NCI-H1092 treated with DMSO at 0.1 percent for 48 hours (cell line): ENCODE data around the gene CHCHD3.
A peak's percentile ranks its signal among the peaks of the same experiment; 100 is the strongest.

Source experiments
- DNase-seq: peaks from one replicate; lab custom pipeline; 2025; lab: John Stamatoyannopoulos, UW

CHCHD3 gene

DNA sequence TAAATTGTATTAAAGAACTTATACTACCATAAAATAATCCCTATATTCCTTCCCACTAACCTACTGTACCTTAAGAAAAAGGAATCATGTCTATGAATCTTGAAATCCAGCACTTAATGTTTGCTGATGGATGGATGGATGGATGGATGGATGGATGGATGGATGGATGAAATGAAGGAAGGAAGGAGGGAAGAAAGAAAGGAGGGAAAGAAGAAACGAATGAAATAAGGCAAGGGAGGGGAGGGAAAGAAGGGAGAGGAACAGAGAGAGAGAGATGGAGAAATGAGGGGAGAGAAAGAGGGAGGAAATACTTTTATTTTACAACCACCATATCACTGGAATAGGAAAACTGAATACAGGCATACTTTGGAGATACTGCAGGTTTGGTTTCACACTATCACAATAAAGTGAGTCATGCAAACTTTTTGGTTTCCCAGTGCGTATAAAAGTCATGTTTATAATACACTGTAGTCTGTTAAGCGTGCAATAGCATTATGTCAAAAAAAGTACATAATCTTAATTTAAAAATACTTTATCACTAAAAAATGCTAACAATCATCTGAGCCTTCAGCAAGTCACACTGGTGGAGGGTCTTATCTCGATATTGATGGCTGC, 219.8 kb downstream of the CHCHD3 start:
- DNase-seq = no peak

DNA sequence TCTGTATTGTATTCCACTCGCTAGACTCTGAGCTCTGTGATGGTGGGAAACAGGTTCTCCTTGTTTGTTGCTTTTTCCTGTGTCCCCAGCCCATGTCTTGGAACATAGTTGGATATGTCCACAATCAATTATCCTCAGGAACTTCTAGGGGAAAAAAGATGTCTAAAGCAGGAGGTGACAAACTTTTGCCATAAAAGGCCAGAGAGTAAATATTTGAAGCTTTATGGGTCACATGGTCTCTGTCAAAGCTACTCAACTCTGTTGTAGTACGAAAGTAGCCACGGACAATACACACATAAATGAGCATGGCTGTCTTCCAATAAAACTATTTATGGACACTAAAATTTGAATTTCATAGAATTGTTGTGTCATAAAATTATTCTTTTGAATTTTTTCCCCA, 220.5 kb downstream of the CHCHD3 start:
- no peak for DNase-seq

DNA sequence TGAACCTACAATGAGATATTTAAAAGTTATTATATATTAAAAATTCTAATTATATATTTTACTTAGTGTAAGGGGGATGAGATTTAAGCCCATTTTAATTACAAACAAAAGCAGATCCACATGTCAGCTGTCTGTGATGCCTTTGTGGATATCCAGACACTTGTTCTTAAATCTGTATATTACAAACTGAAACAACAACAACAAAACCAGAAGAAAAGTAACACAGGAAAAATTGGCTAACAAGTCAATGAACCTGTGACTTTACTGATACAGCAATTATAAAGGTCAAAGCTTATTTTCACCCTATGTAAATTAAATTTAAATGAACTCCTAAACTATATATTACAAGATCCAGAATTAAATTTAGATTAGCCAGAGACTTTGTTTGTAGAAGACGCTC, 222.7 kb downstream of the CHCHD3 start:
- no peak for DNase-seq

DNA sequence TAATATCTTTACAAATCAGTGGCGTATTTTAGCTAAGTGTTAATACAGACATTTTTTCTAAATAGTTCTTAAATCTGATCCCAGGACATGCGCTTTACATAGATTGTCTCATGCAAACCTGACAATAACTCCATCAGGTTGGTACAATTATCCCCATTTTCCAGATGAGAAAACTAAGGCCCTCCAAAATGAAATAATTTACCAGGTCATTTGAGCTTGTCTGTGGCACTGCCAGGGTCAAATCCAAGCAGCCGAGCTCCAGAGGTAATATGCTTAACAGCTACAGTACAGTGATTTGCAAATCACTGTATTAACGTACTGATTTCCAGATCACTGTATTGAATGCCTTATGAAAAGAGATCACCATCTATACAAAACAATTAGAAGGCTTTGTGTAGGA, 223.1 kb downstream of the CHCHD3 start:
- DNase-seq = no peak

DNA sequence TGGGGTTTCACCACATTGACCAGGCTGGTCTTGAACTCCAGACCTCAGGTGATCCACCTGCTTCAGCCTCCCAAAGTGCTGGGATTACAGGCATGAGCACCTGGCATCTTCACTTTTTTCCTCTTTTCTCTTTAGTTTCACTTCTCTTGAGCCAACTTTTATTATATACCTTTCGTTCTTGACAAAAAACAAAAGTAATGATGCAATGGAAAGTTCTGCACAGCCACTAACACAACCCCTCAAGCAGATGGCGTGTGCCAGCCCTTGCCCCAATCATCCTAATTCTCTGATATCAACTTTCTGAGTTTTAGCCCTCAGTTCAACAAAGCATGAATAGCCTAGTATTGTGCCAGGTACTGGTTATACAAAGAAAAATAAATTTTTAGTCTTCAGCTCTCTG, 223.6 kb downstream of the CHCHD3 start:
- DNase-seq = no peak

DNA sequence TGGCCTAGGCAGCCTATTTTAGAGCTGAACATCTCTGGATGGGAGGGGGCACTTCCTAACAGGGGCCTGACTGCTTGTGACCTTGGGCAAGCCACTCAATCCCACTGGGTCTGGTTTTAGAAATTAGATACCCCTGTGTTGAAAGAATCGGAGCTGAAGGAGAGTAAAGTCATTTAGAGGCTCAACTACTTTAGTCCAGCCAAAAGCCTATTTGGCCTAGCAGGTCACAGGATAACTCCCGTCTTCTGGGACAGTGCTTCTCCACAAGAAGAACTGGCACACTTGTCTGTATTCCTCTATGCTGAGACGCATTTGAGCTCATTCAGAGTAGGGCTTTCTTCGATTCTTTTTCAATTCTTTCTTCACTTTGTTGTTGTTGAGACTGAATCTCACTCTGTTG, 224.2 kb downstream of the CHCHD3 start:
- DNase-seq = no peak

DNA sequence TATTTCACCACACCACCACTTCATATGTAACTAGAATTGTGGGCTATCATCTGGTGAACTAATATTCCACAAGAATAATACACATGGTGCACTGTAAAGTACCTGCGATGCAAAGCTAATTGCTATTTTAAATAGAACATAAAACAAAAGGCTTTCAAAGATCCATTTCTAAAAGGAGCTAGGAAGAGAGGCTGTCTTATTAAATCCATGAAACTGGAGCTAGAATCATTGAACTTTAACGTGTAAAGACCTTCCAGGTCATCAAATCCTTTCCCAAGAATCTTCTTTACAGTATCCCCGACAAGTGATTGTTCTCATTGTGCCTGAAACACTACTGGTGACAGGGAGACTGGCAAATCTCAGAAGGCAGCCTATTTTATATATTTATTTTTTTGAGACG, 224.9 kb downstream of the CHCHD3 start:
- no peak for DNase-seq

DNA sequence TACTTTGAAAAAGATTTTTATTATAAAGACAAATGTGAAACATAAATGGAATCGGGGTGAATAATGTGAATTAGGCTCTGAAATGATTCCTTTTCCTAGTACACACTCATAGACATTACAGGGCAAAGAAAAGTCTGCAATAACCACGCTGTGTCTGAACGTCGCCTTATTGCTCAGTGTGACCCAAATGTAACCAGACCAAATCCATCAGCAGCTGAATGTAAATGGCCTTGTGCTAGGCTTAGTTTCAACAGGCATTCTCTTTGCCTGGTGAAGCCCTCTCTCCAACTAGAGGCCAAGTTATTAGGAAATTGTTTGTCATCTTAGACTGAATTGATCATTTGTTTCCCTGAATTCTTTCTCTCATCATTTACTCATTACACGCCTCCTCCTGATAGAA, 225.5 kb downstream of the CHCHD3 start:
- DNase-seq = no peak

DNA sequence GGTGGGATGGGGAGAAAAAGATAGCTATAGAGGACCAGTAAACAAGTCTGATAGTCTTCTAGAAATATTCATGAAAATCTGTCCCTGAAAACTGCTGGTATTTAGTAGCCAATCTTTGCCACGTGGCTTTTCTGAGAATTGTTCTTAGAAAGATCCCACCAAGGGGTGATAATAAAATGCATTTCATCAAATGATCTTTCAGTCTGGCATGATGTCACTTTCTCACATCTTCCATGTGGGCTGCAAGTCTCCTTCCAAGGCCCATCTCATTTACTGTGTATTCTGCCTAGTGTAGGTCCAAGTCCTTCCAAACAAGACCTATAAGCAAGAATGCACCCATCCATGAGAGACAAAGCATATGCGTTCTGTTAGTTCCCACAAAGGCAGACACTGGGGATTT, 226.0 kb downstream of the CHCHD3 start:
- DNase-seq = no peak

DNA sequence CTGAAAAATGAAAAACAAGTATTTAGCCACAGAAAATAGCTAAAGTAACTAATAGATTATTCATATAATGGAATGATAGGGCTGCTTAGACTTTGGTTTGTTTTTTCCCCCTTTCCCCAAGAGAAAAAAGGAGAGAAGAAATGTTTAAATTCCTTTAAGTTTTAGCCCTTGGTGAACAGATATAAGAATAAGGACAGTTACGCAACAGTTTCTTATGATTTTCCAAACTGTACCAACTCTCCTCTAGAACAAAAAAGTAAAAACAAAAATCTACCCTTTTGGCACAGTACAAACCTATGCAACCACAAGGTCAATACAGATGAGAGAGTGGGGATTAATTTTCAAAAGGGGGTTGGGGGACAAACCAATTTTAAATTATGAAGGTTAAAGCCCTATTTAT, 227.7 kb downstream of the CHCHD3 start:
- DNase-seq = no peak

DNA sequence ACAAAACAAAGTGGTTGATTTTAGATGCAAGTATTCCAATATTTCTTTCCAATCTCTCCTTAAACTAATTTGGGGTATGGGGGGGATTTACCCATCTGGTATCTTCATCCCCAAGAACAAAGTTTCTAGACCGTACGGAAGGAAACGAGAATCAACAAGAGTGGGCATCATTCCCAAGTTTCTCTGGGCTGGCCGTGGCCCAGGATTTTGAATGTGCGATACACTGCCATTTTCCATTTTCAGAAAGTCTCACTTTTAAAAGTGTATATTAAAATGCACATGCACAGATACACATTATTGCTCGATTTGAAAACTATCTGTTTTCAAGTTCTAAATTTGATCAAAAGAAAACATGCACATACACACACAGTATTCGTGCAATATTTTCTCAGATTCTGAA, 234.5 kb downstream of the CHCHD3 start:
- DNase-seq = no peak

DNA sequence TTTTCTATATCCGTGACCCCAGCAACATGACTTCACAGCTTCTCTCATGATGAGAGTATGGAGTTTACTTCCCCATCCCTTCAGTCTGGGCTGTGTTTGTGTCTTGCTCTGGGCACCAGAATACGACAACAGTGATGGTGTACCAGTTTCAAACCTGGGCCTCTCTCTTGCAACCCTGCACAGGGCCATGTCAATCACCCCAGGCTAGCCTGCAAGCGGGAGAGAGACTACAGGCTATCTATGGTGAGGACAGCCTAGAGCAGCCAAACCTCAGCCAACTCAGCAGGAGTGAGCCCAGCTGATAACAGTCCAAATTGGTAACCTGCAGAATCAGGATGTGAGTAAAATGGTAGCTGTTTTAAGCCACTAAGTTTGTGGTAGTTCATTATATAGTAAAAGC, 235.8 kb downstream of the CHCHD3 start:
- DNase-seq = no peak

DNA sequence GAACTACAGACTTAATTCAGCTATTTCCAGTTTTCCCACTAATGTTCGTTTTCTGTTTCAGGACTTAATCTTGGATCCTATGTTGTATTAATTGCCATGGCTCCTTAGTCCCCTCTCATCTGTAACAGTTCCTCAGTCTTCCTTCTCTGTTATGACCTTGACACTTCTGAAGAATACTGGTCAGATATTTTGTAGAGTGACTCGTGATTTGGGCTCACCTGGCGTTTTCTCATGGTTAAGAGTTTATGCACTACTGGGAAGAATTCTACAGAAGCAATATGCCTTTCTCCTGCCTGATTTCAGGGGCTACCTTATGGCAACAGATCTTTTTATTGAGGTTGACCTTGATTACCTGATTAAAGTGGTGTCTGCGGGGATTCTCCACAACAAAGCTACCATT, 239.4 kb downstream of the CHCHD3 start:
- no peak for DNase-seq

DNA sequence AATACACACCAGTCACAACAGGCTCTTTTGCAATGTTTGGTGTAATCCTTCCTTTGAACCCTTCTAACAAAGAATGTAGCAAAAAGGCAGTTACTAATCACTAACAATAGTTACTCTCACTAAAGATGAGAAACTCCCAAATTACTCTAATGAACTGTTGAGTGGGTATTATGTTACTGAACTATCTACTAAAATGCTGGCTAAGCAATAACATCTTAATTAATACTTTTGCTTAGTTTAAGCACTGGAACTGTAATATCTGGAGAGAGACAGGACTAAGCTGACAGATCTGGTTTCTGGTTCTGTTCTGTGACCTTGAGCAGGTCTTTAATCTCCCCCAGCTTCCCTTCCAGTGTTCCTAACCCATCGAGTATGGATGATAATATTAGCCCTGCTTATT, 241.7 kb downstream of the CHCHD3 start:
- no peak for DNase-seq

DNA sequence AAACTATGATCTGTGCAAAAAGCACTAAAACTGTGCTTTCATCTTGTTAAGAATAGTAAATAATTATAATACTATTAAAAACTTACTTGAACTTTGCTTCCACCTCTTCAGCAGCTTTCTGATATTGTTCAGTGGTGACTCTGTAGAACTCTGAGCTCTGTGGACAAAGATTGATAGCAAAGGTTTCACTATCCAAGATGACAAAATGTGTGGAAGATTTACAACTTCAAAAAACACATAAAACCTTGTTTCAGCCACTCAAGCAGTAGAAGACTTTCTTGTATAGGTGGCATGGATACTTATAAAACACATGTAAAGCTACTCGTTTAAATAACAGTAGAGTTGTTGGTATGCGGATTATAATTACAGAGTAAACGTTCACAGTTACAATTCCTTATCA, 243.6 kb downstream of the CHCHD3 start:
- DNase-seq = no peak

DNA sequence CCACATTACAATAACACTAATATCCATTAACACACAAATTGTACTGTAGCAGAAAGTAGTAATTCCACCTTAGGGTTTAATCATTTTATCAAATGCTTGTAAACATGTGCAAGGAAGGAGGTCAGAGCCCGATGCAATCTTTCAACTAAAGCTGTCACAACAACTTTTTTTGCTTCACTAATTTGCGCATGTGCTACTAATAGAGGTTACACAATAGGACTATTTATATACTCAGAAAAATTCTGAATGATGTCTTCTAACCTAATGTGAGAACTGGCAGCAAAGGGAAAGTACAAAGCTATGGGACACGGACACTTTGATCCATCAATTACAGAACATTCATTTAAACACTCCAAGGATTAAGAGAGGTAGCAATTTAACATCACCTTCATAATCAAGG, 244.4 kb downstream of the CHCHD3 start:
- no peak for DNase-seq

DNA sequence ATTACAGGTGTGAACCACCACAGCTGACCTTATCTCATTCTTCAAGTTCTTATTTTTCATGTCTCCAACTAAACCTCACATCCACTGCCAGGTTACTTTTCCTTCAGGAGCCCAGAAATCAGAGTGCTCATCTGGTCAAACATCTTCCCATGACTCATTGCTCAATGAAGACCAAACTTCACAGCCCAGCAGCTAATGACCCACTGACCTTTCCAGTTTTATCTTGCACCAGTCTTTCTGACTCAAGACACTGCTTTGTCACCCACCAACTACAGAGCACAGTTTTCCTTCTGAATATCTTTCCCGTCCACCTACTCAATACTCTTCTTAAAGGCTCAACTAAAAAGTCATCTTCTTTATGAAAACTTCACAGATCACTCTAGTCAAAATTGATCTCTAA, 245.1 kb downstream of the CHCHD3 start:
- no peak for DNase-seq

DNA sequence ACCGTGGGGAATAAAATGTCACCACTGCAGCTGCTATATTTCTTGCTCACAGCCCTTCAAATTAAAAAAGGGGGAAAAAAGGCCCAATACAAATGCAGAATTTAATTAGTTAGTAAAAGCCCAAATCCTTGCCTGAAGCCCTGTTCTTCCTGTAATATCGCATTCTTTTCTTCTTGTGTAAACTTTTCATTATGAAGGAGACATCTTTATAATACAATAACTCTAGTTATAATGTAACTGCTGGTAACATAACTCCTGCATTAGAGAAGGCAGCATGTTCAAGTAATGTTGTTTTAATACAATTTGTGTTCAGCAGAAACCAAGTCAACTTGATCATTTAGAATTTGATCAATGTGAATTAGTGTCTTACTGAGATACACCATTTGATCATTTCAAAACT, 250.9 kb downstream of the CHCHD3 start:
- DNase-seq = no peak

DNA sequence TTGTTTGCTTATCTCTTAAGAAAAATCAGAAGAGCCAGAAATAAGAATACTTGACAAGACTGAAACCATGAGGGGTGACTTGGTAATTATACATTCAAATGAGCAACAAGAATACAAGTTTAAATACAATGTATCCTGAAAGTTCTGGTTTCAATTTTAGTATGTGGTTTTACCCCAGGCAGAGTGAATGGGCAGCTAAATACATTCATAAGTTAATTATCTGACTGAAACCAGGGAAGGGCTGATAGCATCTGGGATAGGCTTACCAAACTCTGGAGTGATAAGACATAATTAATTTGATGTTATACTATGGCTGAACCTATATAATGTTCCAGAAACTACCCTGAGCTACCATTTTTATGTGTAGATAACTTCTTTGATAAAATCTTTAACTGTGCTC, 253.4 kb downstream of the CHCHD3 start:
- no peak for DNase-seq

DNA sequence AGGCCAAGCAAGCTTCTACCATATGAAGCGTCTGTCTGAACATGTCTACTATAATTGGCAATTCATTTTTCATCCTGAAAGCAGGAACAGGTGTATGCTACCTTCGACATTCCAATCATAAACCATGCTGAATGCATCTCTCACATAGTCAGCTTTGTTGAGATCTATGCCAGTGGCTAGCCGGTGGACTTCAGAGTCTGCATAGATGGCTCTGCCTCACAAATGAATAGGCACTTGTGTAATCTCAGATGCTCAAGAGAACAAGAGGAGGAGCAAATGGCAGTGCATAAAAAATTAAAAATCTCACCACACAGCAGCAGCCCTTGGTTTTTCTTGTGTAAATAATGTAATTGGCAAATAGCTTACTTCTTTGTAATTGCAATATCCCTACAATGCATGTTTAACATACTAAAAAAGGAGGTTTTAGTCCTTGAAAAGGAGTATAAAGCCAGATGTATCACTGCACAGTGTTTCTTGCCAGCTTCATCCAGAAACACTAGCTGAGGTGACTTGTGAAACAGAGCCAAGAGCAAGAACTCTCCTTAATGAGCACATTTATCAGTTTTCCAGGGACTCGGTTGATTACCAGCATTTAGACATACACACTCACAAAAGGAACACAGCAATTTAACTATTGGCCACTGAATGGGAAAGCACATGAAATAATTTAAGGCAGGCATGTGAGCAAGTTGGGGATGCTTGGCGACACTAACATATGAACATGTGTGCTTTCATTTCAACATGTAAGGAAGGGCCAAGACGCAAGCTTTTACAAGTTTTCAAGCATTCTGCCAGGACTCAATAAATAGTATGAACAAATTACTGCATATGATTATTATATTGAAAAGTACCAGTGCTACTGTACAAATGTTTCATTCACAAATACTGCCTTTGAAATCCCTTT, 255.7 kb downstream of the CHCHD3 start:
- peak; percentile 8 for DNase-seq

DNA sequence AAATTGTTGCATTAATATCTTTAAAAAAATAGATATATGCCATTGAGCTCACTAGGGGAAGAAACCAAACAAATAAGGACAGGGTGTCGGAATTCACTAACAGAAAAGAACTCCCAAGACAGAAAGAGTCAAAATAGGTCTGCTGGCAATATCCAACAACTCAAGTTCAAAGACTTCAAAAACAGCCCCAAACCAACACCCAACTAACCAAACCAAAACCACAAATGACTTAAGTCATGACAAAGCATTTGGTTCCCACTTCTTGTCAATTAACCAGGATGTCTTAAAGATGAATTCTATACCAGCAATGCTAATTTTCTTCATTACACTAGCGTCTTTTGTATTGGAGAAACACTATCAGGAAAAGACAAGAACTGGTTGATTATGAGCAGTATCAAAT, 256.7 kb downstream of the CHCHD3 start:
- DNase-seq = no peak

DNA sequence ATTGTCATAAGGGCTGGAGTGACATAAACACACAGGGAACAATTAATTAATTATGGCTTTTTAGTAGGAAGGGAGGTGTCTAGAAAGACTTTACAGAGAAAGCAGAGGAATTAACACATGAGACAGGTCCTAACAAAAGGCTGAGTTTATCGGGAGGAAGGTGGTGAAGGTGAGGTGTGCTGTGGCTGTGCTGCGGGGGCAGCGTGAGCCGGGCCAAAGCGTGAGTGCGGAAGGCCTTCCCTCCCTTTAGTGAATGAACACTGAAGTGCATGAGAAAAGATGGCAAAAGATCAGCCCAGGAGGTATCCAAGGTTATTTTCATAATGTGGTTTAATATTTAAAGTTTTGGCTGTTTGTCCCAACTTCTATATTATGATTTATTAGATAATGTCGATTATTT, 262.2 kb downstream of the CHCHD3 start:
- DNase-seq = no peak

DNA sequence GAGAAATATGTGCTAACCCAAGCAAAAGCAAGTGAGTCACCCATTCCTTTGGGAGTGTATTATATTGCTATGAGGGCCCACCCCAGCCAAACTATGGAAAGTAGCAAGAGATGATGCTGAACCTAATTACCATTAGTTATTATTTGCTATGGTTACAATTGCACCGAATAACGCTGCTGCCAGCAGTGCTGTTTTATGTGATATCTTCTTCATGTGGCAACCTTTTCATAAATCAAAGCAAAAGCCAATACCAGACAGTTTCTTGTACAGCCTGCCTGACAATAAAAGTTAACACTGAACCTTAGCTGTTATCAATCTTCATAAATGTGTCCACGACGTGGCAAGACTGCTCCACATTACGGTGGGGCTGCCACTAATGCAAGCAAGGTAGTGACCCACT, 263.9 kb downstream of the CHCHD3 start:
- no peak for DNase-seq
